SK-N-SH (cell line): ENCODE measurements around the gene ING2. TPM values are rescaled to one million over a fixed set of nuclear protein-coding genes. Genes with fewer than 3 reads are reported as not detected.

Experiments used
- CTCF ChIA-PET: fragments of 300-600, 350-600 bp; formaldehyde crosslinking; extraction: SDS; loops from one replicate; lab custom pipeline; 2021; lab: Yijun Ruan, JAX
- POLR2A ChIA-PET: fragments of 350-600 bp; sonication (Branson Sonifier 250); formaldehyde crosslinking; extraction: SDS; loops from one replicate; lab custom pipeline; 2020; ENCODE audit warnings: antibody characterized with exemption, inconsistent platforms; lab: Yijun Ruan, JAX
- DNase-seq: peaks from one replicate; pipeline ENCODE4 v3.0.0; 2012
- H2AFZ ChIP-seq: fragments of 200-600 bp; sonication (generic); 2 replicates; pipeline ENCODE4 v1.8.1; 2016; ENCODE audit warnings: antibody characterized with exemption, mild to moderate bottlenecking, low read depth
- H3F3A ChIP-seq: fragments of 200-600 bp; sonication (generic); replicated peaks from 2 replicates; pipeline ENCODE3; 2016; ENCODE audit warnings: antibody characterized with exemption, mild to moderate bottlenecking; ENCODE audit not compliant: insufficient read depth
- H3K27ac ChIP-seq, 2 experiments: fragments of 200-500 bp in 1 of 2; fragments of 200-600 bp in 1 of 2; sonication (Bioruptor generic) in 1 of 2; sonication (generic), shearing (Covaris generic) in 1 of 2; 2 replicates each; pipeline versions ENCODE4 v1.5.1 to v1.6.1; 2014 to 2016; ENCODE audit warnings: low read depth in 2 of 2, inconsistent platforms in 1 of 2, low read length in 1 of 2, mild to moderate bottlenecking in 1 of 2, mixed read lengths in 1 of 2
- H3K27me3 ChIP-seq: fragments of 200-600 bp; sonication (generic), shearing (Covaris generic); 2 replicates; pipeline ENCODE4 v1.6.1; 2016; ENCODE audit warnings: mixed run types; ENCODE audit not compliant: insufficient read depth
- H3K36me3 ChIP-seq, 2 experiments: fragments of 200-500 bp in 1 of 2; fragments of 200-600 bp in 1 of 2; sonication (Bioruptor generic) in 1 of 2; sonication (generic) in 1 of 2; replicated peaks in 1 of 2; 2 replicates each; pipeline versions ENCODE3 to v1.5.1; 2014 to 2016; ENCODE audit warnings: low read length in 1 of 2, mild to moderate bottlenecking in 1 of 2; ENCODE audit not compliant: insufficient read depth in 2 of 2, control insufficient read depth in 1 of 2
- H3K4me1 ChIP-seq, 2 experiments: fragments of 200-500 bp in 1 of 2; fragments of 200-600 bp in 1 of 2; sonication (Bioruptor generic) in 1 of 2; sonication (generic), shearing (Covaris generic) in 1 of 2; 2 replicates each; pipeline versions ENCODE4 v1.5.1 to v1.6.1; 2014 to 2016; ENCODE audit warnings: low read depth in 1 of 2, low read length in 1 of 2, mixed run types in 1 of 2; ENCODE audit not compliant: insufficient read depth in 2 of 2, control insufficient read depth in 1 of 2
- H3K4me2 ChIP-seq: fragments of 200-600 bp; sonication (generic), shearing (Covaris generic); 2 replicates; pipeline ENCODE4 v1.6.1; 2017; ENCODE audit warnings: mixed run types
- H3K4me3 ChIP-seq, 2 experiments: fragments of 200-500 bp in 1 of 2; fragments of 200-600 bp in 1 of 2; sonication (Bioruptor generic) in 1 of 2; sonication (generic), shearing (Covaris generic) in 1 of 2; 2 replicates each; pipeline versions ENCODE4 v1.5.1 to v1.8.1; 2014 to 2016; ENCODE audit warnings: low read depth in 2 of 2, inconsistent platforms in 1 of 2, low read length in 1 of 2, mild to moderate bottlenecking in 1 of 2, mixed read lengths in 1 of 2, moderate library complexity in 1 of 2
- H3K79me2 ChIP-seq: fragments of 200-600 bp; sonication (generic); 2 replicates; pipeline ENCODE4 v1.8.1; 2017; ENCODE audit warnings: mild to moderate bottlenecking; ENCODE audit not compliant: insufficient read depth
- H3K9ac ChIP-seq: fragments of 200-600 bp; sonication (generic); 2 replicates; pipeline ENCODE4 v1.6.1; 2017; ENCODE audit warnings: mixed run types
- H3K9me2 ChIP-seq: fragments of 200-600 bp; sonication (generic); 2 replicates; pipeline ENCODE4 v1.6.1; 2017; ENCODE audit warnings: mixed run types
- H3K9me3 ChIP-seq: fragments of 200-600 bp; sonication (generic); 2 replicates; pipeline ENCODE4 v1.6.1; 2017; ENCODE audit warnings: mixed run types, mild to moderate bottlenecking, moderate library complexity
- H4K20me1 ChIP-seq: fragments of 200-600 bp; sonication (generic); 2 replicates; pipeline ENCODE4 v1.6.1; 2017; ENCODE audit warnings: mild to moderate bottlenecking, mixed run types; ENCODE audit not compliant: insufficient read depth
- CHD2 ChIP-seq: fragments of 150-350 bp; IDR thresholded peaks from 2 replicates; pipeline ENCODE4 v1.6.1; 2018; ENCODE audit warnings: low read length; ENCODE audit not compliant: partially characterized antibody
- ELF1 ChIP-seq: IDR thresholded peaks from 2 replicates; pipeline ENCODE4 v1.4.0; 2012
- FOSL2 ChIP-seq: IDR thresholded peaks from 2 replicates; pipeline ENCODE4 v1.4.0; 2012; ENCODE audit warnings: low read depth, mild to moderate bottlenecking, moderate library complexity, borderline replicate concordance
- FOXJ3 ChIP-seq: sonication (generic); formaldehyde crosslinking; IDR thresholded peaks from 2 replicates; pipeline ENCODE4 v1.5.1; 2020; ENCODE audit warnings: mild to moderate bottlenecking, missing genetic modification reagents
- GATA2 ChIP-seq: sonication (generic); formaldehyde crosslinking; IDR thresholded peaks from 2 replicates; pipeline ENCODE4 v1.5.0; 2020; ENCODE audit warnings: mild to moderate bottlenecking, missing genetic modification reagents
- MEF2A ChIP-seq: IDR thresholded peaks from 2 replicates; pipeline ENCODE4 v1.4.0; 2012; ENCODE audit warnings: low read depth, borderline replicate concordance
- MXI1 ChIP-seq: IDR thresholded peaks from 2 replicates; pipeline ENCODE4 v1.6.1; 2012; ENCODE audit warnings: mild to moderate bottlenecking, low read depth, low read length, improper control_type of control experiment
- NFIC ChIP-seq: IDR thresholded peaks from 2 replicates; pipeline ENCODE4 v1.4.0; 2012; ENCODE audit warnings: borderline replicate concordance
- NRF1 ChIP-seq: IDR thresholded peaks from 2 replicates; pipeline ENCODE4 v1.6.1; 2012; ENCODE audit warnings: low read depth, mild to moderate bottlenecking, low read length
- POLR2AphosphoS5 ChIP-seq: IDR thresholded peaks from 2 replicates; pipeline ENCODE4 v1.6.1; 2012; ENCODE audit warnings: low read depth, low read length
- RAD21 ChIP-seq: IDR thresholded peaks from 2 replicates; pipeline ENCODE4 v1.6.1; 2012; ENCODE audit warnings: mild to moderate bottlenecking, low read length
- SIN3A ChIP-seq: IDR thresholded peaks from 2 replicates; pipeline ENCODE4 v1.6.1; 2012; ENCODE audit warnings: low read depth, mild to moderate bottlenecking, low read length, moderate library complexity, borderline replicate concordance
- SMC3 ChIP-seq: IDR thresholded peaks from 2 replicates; pipeline ENCODE4 v1.6.1; 2012; ENCODE audit warnings: low read depth, low read length, improper control_type of control experiment
- TCF12 ChIP-seq: IDR thresholded peaks from 2 replicates; pipeline ENCODE4 v1.4.0; 2012
- TEAD4 ChIP-seq: IDR thresholded peaks from 2 replicates; pipeline ENCODE4 v1.4.0; 2012; ENCODE audit warnings: mild to moderate bottlenecking, borderline replicate concordance; ENCODE audit not compliant: insufficient read depth
- YY1 ChIP-seq: IDR thresholded peaks from 2 replicates; pipeline ENCODE4 v1.4.0; 2012; ENCODE audit warnings: low read depth, mild to moderate bottlenecking
- ZBTB33 ChIP-seq: IDR thresholded peaks from 2 replicates; pipeline ENCODE4 v1.4.0; 2012; ENCODE audit warnings: low read depth, borderline replicate concordance
- WGBS: methylation state at CpG from one replicate; pipeline ENCODE4 v1.1.6; 2017; ENCODE audit warnings: low lambda C conversion rate; 5-methylcytosine and 5-hydroxymethylcytosine counted together
- polyA plus RNA-seq, 3 experiments: library from polyadenylated mRNA; depleted of rRNA; stranded (reverse); fragments of >200 nt; gene quantifications; 2 replicates each; pipeline ENCODE4 v1.2.3, GENCODE V29; 2012

Gene ING2
- polyA plus RNA-seq, 1 of the 3 experiments (the other 2 are of a cell fraction): 15.1 TPM

- no peak for DNase-seq
- no peaks in the 10 kb centered on the region for H3K27me3 ChIP-seq
- no peaks in the 10 kb centered on the region for H3K9me2 ChIP-seq
- CTCF ChIA-PET: no interaction called here
- H2AFZ ChIP-seq: no peak overlapping the region
- H4K20me1 ChIP-seq: no peaks in the 10 kb centered on the region
- WGBS: 72% methylated on average over 6 of the region's 6 CpGs
- no peak overlapping the region for H3K4me2 ChIP-seq
- no peaks in the 10 kb centered on the region for H3K9me3 ChIP-seq
- H3K79me2 ChIP-seq: no peaks in the 10 kb centered on the region
- H3F3A ChIP-seq: no peaks in the 10 kb centered on the region
- H3K9ac ChIP-seq: no peak overlapping the region
- TF ChIP-seq MXI1 (no peak), RAD21 (no peak), TEAD4 (no peak), ZBTB33 (no peak), FOXJ3 (CRISPR knock-in tag) (no peak), TCF12 (no peak), NFIC (no peak), FOSL2 (no peak), ELF1 (no peak), NRF1 (no peak), POLR2AphosphoS5 (no peak), CHD2 (no peak), GATA2 (CRISPR knock-in tag) (no peak), SIN3A (no peak), SMC3 (no peak)
- no peak overlapping the region for H3K4me3 ChIP-seq
- peaks cover 0 to 6% of the 10 kb centered on the region in 2 experiments; a peak in 1 of 4 replicates for H3K4me1 ChIP-seq
- H3K36me3 ChIP-seq: no peaks in the 10 kb centered on the region
- no peak overlapping the region for H3K27ac ChIP-seq
- POLR2A ChIA-PET: no interaction called here
Measured at GRCh38 chr4:183554346-183554686, 49.5 kb downstream of the ING2 start.

GRCh38 chr4:183554878-183555585 lies 50.2 kb downstream of the ING2 start:
- CTCF ChIA-PET: no interaction called here
- Histone ChIP-seq H4K20me1 (no peaks in the 10 kb centered on the region), H3K4me2 (no peak overlapping the region), H3K36me3 (no peaks in the 10 kb centered on the region)
- WGBS: 64% methylated on average over 8 of the region's 8 CpGs
- TF ChIP-seq ELF1: no peak
- TF ChIP-seq CHD2: no peak
- TF ChIP-seq MEF2A: no peak
- no peak for TF ChIP-seq YY1
- no peak for TF ChIP-seq FOXJ3 (CRISPR knock-in tag)
- TF ChIP-seq, all 33 proteins: peak for 0
- Histone ChIP-seq H3K9me2 (no peaks in the 10 kb centered on the region), H3K79me2 (no peaks in the 10 kb centered on the region), H3K9me3 (no peaks in the 10 kb centered on the region), H3K27ac (no peak overlapping the region), H3K9ac (no peak overlapping the region), H3F3A (no peaks in the 10 kb centered on the region), H3K4me1 (peaks cover 0 to 8% of the 10 kb centered on the region in 2 experiments; a peak in 1 of 4 replicates), H3K27me3 (no peaks in the 10 kb centered on the region; the same call in 1 of the 2 replicates), H3K4me3 (no peak overlapping the region), H2AFZ (no peak overlapping the region)
- POLR2A ChIA-PET: no interaction called here
- no peak for DNase-seq
